Vagina (tissue), 2 donors: ENCODE results near the gene EPAS1.

Source experiments
- CTCF ChIP-seq, 3 experiments: fragments of 450-650 bp in 2 of 3; fragments of 200-600 bp in 1 of 3; sonication (generic) in 1 of 3; IDR thresholded peaks; one replicate each; pipeline ENCODE4 v1.5.1; 2017 to 2019; ENCODE audit warnings: antibody characterized with exemption in 3 of 3, mild to moderate bottlenecking in 2 of 3, moderate library complexity in 2 of 3
- POLR2A ChIP-seq, 2 donors: fragments of 450-650 bp; IDR thresholded peaks; one replicate each; pipeline ENCODE4 v1.6.1; 2017; ENCODE audit warnings: antibody characterized with exemption in 2 of 2, mild to moderate bottlenecking in 2 of 2, moderate library complexity in 2 of 2

- TF ChIP-seq POLR2A (IDR thresholded peaks at IDR 0.05) (no peak), CTCF (IDR thresholded peaks at IDR 0.05) (no peak)
Measured at GRCh38 chr2:46266134-46266533, 31.1 kb upstream of the EPAS1 start.
